Measurements from ENCODE around the gene MBD3.

DNA sequence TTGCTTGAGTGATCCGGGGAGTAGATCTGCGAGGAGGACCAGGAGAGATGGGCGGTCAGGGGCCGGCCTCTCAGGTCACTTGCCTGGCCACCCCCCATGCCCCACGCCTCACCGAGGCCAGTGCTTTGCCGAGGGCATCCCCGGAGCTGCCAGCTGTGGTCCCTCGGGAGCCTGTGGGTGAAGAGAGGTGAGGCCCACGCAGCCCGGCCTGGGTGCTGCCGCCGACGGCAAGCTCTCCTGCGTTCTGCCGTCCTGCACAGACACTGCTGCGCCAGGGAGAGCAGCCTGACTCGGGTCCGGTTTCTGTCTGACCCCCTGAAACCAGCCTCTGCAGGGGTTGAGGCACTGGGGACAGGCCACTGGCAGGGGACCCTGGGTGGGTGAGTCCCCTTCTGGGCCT lies 28.4 kb upstream of the MBD3 start:
- no peak for TF ChIP-seq CTCF (IDR thresholded peaks at IDR 0.05)
- TF ChIP-seq POLR2A (IDR thresholded peaks at IDR 0.05) = no peak
